Fibroblast of lung (primary cell): ENCODE measurements around the gene TBC1D22B. TPM values are rescaled to one million over a fixed set of nuclear protein-coding genes. Genes with fewer than 3 reads are reported as not detected.

ENCODE experiments used
- DNase-seq, 2 donors: peaks; one replicate each; pipeline versions ENCODE4 v3.0.0 to v3.0.0-alpha.2; 2010; ENCODE audit warnings: low read depth in 2 of 2
- H2AFZ ChIP-seq: 2 replicates; pipeline ENCODE4 v1.5.1; 2012; ENCODE audit warnings: low read length, control low read depth, inconsistent platforms
- H3K27ac ChIP-seq: 2 replicates; pipeline ENCODE4 v1.5.1; 2011; ENCODE audit warnings: low read length, control low read depth; ENCODE audit not compliant: insufficient read depth
- H3K27me3 ChIP-seq: 2 replicates; pipeline ENCODE4 v1.5.1; 2011; ENCODE audit warnings: mild to moderate bottlenecking, low read length; ENCODE audit not compliant: control insufficient read depth, insufficient read depth
- H3K36me3 ChIP-seq: 2 replicates; pipeline ENCODE4 v1.5.1; 2011; ENCODE audit warnings: low read length; ENCODE audit not compliant: control insufficient read depth, insufficient read depth
- H3K4me1 ChIP-seq: 2 replicates; pipeline ENCODE4 v1.5.1; 2011; ENCODE audit warnings: low read length; ENCODE audit not compliant: control insufficient read depth, insufficient read depth; ENCODE audit errors: extremely low read depth
- H3K4me2 ChIP-seq: 2 replicates; pipeline ENCODE4 v1.5.1; 2011; ENCODE audit warnings: low read length, control low read depth; ENCODE audit not compliant: insufficient read depth; ENCODE audit errors: extremely low read depth
- H3K4me3 ChIP-seq, 4 experiments: fragments of 200-600 bp in 1 of 4; sonication (generic) in 1 of 4; replicated peaks in 1 of 4; 2 replicates each; pipeline ENCODE4 v1.5.1; 2011 to 2016; ENCODE audit warnings: low read length in 4 of 4, low read depth in 3 of 4, mild to moderate bottlenecking in 3 of 4, control low read depth in 2 of 4, inconsistent platforms in 1 of 4, mixed read lengths in 1 of 4; ENCODE audit not compliant: insufficient read depth in 1 of 4; ENCODE audit errors: control extremely low read depth in 1 of 4
- H3K79me2 ChIP-seq: 2 replicates; pipeline ENCODE4 v1.5.1; 2012; ENCODE audit warnings: mild to moderate bottlenecking, low read length, inconsistent platforms; ENCODE audit not compliant: control insufficient read depth, insufficient read depth
- H3K9ac ChIP-seq: 2 replicates; pipeline ENCODE4 v1.5.1; 2011; ENCODE audit warnings: mild to moderate bottlenecking, low read length, control low read depth; ENCODE audit not compliant: insufficient read depth
- H3K9me3 ChIP-seq: 2 replicates; pipeline ENCODE4 v1.5.1; 2012; ENCODE audit warnings: low read depth, low read length; ENCODE audit not compliant: control insufficient read depth, insufficient read depth
- H4K20me1 ChIP-seq: 2 replicates; pipeline ENCODE4 v1.5.1; 2011; ENCODE audit warnings: low read length; ENCODE audit not compliant: control insufficient read depth, insufficient read depth; ENCODE audit errors: extremely low read depth
- EZH2 ChIP-seq: IDR thresholded peaks from 2 replicates; pipeline ENCODE4 v1.5.1; 2012; ENCODE audit warnings: low read length, control low read depth, mild to moderate bottlenecking; ENCODE audit errors: missing control alignments
- polyA plus RNA-seq, 2 donors: library from polyadenylated mRNA; depleted of rRNA in 1 of 2; stranded (reverse) in 1 of 2; unstranded in 1 of 2; fragments of >200 nt; gene quantifications; 2 replicates each; pipeline ENCODE4 v1.2.1, GENCODE V29; 2011 to 2012; ENCODE audit warnings: missing spikeins in 1 of 2
- total RNA-seq: library from RNA; depleted of rRNA; stranded (reverse); fragments of >200 nt; gene quantifications from 2 replicates; pipeline ENCODE4 v1.2.1, GENCODE V29; 2014
- TF ChIP-seq, protein P1 (sequence below), 2 donors: IDR thresholded peaks in 1 of 2; conservative IDR thresholded peaks in 1 of 2; 1 replicate in 1 of 2; 2 replicates in 1 of 2; pipeline ENCODE4 v1.5.1; 2011 to 2012; ENCODE audit warnings: low read length in 2 of 2, control low read depth in 1 of 2, inconsistent platforms in 1 of 2, low read depth in 1 of 2, mild to moderate bottlenecking in 1 of 2

Gene TBC1D22B
- total and polyA plus RNA-seq, 2 donors (not counting 1 experiment from before 2014, with no cell fraction given) = 6.3 to 9.7 TPM

DNA sequence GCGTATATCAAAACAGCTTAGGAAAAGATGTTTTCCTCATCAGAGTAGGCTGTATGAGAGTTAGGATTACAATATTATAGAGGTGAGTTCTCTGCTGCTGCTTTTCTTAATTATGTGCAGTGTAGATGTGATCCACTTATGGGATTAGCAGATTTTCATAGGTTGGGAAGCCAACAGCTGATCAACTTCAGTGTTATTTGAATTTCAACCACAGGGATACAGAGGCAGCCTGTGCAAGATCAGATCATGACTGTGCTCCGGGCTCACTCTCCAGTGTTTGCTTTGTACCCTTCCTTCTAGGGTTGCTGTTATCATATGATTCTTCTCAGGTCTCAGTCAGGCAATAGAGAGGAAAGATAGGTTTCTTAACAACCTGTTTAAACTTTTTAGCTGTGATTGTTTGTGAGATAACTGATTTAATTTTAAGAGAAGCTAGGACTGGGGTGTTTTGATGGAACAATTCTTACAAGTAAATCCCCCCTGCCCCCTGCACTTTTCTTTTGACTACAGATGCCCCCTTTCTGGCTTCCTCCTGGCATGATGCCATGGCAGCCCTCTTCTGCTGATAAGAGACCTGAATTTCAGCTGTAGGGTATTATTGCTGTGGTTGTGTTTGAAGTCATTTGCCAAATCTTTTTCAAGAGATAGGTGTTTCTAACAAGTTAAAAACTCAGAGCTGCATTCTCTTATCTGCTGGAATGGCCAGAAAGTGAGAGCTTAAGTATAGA is 104.7 kb downstream of the TBC1D22B start:
- TF ChIP-seq, protein P1, sequence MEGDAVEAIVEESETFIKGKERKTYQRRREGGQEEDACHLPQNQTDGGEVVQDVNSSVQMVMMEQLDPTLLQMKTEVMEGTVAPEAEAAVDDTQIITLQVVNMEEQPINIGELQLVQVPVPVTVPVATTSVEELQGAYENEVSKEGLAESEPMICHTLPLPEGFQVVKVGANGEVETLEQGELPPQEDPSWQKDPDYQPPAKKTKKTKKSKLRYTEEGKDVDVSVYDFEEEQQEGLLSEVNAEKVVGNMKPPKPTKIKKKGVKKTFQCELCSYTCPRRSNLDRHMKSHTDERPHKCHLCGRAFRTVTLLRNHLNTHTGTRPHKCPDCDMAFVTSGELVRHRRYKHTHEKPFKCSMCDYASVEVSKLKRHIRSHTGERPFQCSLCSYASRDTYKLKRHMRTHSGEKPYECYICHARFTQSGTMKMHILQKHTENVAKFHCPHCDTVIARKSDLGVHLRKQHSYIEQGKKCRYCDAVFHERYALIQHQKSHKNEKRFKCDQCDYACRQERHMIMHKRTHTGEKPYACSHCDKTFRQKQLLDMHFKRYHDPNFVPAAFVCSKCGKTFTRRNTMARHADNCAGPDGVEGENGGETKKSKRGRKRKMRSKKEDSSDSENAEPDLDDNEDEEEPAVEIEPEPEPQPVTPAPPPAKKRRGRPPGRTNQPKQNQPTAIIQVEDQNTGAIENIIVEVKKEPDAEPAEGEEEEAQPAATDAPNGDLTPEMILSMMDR (conservative IDR thresholded peaks at IDR 0.05 in 1 of 2, IDR thresholded peaks at IDR 0.05 in 1 of 2; ENCODE audit: low read depth in 1 of 2, low read length in 2 of 2) = no peak
- TF ChIP-seq EZH2 = no peak
- Histone ChIP-seq H3K9ac (no peak overlapping the region), H3K79me2 (peaks cover 2% of the 10 kb centered on the region), H3K4me1 (no peaks in the 10 kb centered on the region), H3K36me3 (peaks cover 2% of the 10 kb centered on the region), H3K4me3 (no peak overlapping the region), H4K20me1 (no peaks in the 10 kb centered on the region), H2AFZ (no peak overlapping the region), H3K27ac (no peak overlapping the region), H3K4me2 (no peak overlapping the region), H3K27me3 (no peaks in the 10 kb centered on the region), H3K9me3 (no peaks in the 10 kb centered on the region)
- DNase-seq = no peak

DNA sequence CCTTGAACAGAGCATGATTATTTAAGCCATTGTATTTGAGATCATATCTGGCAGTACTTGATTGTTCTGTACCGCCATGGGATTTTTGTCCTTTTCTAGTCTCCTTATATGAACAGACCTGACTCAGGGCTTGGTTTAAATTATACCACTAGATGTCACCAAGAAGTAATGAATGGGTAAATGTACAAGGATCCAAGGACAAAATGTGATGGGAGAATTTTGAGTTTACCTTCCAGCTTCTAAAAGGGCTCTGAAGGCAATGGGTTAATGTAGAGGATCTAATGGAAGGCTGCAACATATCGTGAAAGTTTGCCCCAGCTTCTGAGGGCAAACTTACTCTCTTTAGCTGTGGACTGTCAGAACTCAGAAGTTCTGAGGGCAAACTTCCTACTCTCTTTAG is 108.2 kb downstream of the TBC1D22B start:
- Histone ChIP-seq H3K4me2 (no peak overlapping the region), H3K4me1 (no peaks in the 10 kb centered on the region), H3K4me3 (no peak overlapping the region), H3K79me2 (no peaks in the 10 kb centered on the region), H3K9ac (no peak overlapping the region), H3K27ac (no peak overlapping the region), H3K36me3 (peaks cover 2% of the 10 kb centered on the region), H3K9me3 (no peaks in the 10 kb centered on the region), H3K27me3 (no peaks in the 10 kb centered on the region), H2AFZ (no peak overlapping the region), H4K20me1 (no peaks in the 10 kb centered on the region)
- TF ChIP-seq, protein P1 (conservative IDR thresholded peaks at IDR 0.05 in 1 of 2, IDR thresholded peaks at IDR 0.05 in 1 of 2; ENCODE audit: low read depth in 1 of 2, low read length in 2 of 2) = peak in 1 of 2 donors; percentile 24
- no peak for TF ChIP-seq EZH2
- peak; percentile 24 to 52 for DNase-seq

DNA sequence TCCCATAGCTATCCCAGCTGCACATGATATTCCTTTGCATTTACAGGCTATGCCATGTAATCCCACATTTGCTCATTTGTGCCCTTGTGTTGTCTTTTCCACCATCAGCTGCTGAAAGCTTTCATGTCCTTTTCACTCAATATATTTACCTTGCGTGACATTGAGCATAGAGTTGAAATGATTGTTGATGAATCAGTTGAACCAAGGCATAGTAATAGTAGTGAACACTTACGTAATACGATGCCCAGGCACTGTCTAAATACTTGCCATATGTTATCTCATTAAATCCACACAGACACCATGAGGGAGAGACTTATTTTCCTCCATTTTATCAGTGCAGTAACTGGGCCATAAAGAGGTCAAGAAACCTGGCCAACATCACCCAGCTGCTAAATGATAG is 109.3 kb downstream of the TBC1D22B start:
- Histone ChIP-seq H4K20me1 (no peaks in the 10 kb centered on the region), H3K9ac (no peak overlapping the region), H3K27me3 (no peaks in the 10 kb centered on the region), H2AFZ (no peak overlapping the region), H3K27ac (no peak overlapping the region), H3K9me3 (no peaks in the 10 kb centered on the region), H3K79me2 (no peaks in the 10 kb centered on the region), H3K4me2 (no peak overlapping the region), H3K36me3 (peaks cover 2% of the 10 kb centered on the region), H3K4me3 (no peak overlapping the region), H3K4me1 (no peaks in the 10 kb centered on the region)
- TF ChIP-seq EZH2 = no peak
- TF ChIP-seq, protein P1 (conservative IDR thresholded peaks at IDR 0.05 in 1 of 2, IDR thresholded peaks at IDR 0.05 in 1 of 2; ENCODE audit: low read depth in 1 of 2, low read length in 2 of 2) = no peak
- DNase-seq = no peak
